Glomerular endothelial cell (primary cell): Measurements from ENCODE around the gene HAUS2. TPM values are rescaled to one million over a fixed set of nuclear protein-coding genes. Genes with fewer than 3 reads are reported as not detected.
A peak's percentile ranks its signal among the peaks of the same experiment; 100 is the strongest.
"Not testable (repeated sequence)": the region's sequence is repeated elsewhere in the genome, so short reads cannot be mapped to it uniquely, and the experiment has no call there.

Experiments used
- DNase-seq: peaks from one replicate; pipeline ENCODE4 v3.0.0-alpha.2; 2011; ENCODE audit warnings: low read depth, low spot score; ENCODE audit errors: extremely low read depth
- total RNA-seq: library from RNA; depleted of rRNA; stranded (reverse); fragments of >200 nt; gene quantifications from 2 replicates; pipeline ENCODE4 v1.2.3, GENCODE V29; 2015

Gene HAUS2
- total RNA-seq, 1 donor from 2014 or later, result 48.7 TPM

- peak; percentile 63 for DNase-seq
Observed at GRCh38 chr15:42575188-42576039, 26.8 kb downstream of the HAUS2 start, which contains the start of gene STARD9. TSS of gene STARD9 (plus strand) at chr15:42575606. CDS start at chr15:42575716, 110 bp downstream.

- DNase-seq, result no peak
Observed at GRCh38 chr15:42576040-42576594, 27.5 kb downstream of the HAUS2 start.

GRCh38 chr15:42576776-42577175, 28.1 kb downstream of the HAUS2 start:
- DNase-seq, result no peak

DNA sequence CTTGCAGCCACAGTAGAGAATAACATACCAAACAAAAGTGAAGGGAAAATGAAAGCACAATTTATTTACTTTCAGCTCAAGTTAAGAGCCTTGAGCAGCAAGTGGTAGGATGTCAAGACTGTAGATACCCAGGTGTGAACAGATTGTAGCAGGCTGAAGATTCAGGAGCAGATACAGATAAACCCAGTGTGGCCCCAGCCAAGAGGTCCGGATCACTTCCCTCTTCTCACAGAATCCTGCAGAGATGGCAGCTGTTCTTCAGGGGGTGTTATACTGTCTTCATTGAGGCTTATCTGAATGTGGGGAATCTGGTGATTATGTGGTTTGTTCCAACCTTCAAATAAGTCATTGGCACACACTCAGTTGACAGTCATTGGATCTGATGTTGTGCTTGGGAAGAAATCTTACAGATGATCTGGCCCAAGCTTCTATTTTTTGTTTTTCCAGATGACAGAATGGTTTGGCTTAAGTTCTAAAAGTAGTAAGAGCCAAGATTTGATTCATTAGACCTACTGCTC, 28.9 kb downstream of the HAUS2 start:
- no peak for DNase-seq

GRCh38 chr15:42578984-42579537, 30.4 kb downstream of the HAUS2 start:
- DNase-seq, result no peak

DNA sequence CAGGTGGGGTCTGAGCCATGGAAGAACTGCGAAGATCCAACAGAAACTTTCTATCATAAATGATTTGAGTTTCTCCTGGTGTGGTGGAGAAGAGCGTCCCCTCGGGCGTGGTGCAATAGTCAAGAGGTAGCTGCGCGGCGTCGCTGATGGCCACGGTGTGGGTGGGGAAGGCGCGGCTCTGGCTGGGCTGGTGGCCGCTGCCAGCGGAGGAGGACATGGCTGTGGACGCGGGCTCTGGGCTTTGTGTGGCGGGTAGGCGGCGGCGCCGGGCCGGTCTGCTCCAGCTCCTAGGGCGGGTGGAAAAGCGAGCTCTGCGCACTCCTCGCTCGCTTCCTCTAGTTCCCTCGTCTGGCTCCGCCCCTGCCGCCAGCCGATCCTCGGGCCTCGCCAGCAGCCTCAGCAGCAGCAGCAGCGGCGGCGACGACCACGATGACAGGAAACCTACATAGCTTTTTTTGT, 32.7 kb downstream of the HAUS2 start:
- no peak for DNase-seq

GRCh38 chr15:42582569-42583375, 34.1 kb downstream of the HAUS2 start:
- DNase-seq, result no peak

DNA sequence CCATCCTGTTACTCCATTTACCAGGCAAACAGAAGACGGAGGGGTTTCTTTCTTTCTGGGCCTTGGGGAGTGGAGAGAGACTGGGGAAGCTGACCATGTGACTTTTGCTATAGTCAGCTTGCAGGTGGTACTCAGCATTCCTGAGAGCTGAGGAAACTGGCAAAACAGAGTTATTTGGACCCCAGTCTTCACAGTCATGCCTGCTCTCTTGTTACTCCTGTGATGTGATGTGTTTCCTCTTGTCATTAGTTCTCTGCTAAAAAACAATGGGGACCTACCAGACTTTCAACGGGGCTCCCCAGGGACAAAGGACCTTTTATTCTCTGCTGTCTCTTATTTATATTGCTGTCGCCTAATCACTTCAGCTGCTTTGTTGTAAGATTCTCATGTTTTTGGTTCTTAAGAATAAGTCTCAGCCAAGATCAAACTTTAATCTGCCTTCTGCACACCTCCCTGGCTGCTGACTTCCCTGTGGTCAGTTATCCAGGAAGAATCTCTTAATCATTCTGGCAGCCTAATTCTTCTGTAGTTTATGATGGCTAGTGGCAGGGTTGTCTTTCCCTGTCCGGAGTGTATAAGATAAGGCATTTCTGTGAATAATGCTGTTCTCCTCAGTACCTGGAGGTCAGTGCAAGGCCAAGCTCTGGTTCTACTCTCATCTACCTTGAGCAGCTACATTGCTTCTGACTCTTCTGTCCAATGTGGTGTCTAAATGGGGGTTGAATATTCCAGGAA, 35.6 kb downstream of the HAUS2 start:
- no peak for DNase-seq

- DNase-seq, result no peak
Observed at GRCh38 chr15:42590619-42591237, 42.1 kb downstream of the HAUS2 start.

GRCh38 chr15:42591238-42591934, 42.7 kb downstream of the HAUS2 start:
- DNase-seq, result no peak

GRCh38 chr15:42592716-42593115, 44.1 kb downstream of the HAUS2 start:
- DNase-seq, result no peak

GRCh38 chr15:42593143-42593542, 44.5 kb downstream of the HAUS2 start:
- DNase-seq, result no peak

GRCh38 chr15:42594095-42594494, 45.5 kb downstream of the HAUS2 start:
- DNase-seq, result no peak

DNA sequence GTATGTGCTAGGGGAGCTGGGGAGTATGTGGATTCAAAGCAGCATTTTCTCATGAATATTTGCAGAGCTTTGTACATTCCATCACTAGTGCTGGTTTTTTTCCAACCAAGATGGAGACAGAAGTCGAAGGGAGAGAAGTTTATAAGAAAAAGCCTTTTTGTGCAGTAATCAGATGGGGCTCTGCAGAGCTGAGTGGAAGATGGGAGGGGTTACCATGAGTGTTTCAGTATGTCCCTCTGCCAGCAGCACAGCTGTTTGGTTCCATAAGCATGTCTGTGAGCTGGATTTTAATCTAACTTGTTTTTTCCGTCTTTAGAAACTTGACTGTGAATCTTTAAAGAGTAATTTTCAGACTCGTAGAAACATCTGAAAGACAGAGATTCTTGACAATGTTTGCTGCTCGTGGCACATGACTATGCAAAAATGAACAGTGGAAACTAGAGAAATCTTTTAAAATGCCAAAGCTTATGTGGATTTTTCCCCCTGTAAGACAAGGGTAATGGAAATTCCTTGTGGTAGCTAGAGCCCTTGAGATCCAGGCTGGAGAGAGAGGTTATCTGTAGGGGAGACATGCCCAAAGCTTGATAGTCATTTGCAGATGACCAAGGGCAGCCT, 47.1 kb downstream of the HAUS2 start:
- DNase-seq, result no peak

DNA sequence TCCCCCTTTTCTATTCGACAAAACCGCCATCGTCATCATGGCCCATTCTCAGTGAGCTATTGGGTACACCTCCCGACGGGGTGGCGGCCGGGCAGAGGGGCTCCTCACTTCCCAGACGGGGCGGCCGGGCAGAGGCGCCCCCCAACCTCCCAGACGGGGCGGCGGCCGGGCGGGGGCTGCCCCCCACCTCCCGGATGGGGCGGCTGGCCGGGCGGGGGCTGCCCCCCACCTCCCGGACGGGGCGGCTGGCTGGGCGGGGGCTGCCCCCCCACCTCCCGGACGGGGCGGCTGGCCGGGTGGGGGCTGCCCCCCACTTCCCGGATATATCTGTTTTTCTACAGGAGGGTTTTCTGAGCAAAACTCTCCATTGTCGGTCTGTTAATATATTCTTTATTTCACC, 52.7 kb downstream of the HAUS2 start:
- not testable (repeated sequence) for DNase-seq

DNA sequence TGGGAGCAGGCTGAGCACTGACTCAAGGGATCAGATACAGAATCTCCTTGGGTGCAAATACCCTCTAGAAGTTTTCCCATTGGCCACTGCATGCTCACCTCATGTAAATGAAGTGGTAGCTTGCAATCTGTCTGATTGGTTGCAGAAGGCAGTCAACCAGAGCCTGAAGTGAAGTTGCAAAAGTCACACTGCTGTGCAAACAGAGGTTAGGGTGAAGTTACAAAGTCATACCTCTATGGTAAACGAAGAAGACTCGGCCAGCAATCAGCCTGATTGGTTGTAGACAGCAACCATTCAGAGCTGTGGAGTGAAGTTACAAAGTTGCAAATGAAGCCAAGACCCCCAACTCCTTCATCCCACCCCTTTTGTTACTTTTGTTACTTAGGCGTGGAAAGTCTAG, 53.9 kb downstream of the HAUS2 start:
- DNase-seq, result no peak

DNA sequence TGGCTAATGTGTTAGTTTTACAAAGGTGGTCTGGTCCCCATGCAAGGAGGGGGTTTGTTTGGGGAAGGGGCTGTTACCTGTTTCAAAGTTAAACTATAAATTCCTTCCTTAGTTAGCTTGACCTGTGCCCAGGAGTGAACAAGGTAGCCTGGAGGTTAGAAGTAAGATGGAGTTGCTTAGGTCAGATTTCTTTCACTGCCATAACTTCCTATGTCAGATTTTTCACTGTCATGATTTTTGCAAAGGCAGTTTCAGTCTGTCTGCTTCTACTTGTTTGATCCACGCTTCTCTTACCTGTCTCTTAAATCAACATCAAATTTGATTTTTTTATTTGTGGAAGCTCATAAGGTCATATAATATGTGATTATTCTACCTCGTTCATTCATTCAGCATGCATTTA, 55.3 kb downstream of the HAUS2 start:
- no peak for DNase-seq

- no peak for DNase-seq
Observed at GRCh38 chr15:42604894-42605744, 56.5 kb downstream of the HAUS2 start.
